Progenitor cell of endocrine pancreas (in vitro differentiated cells): ENCODE measurements around the gene NFKBIA. TPM values are rescaled to one million over a fixed set of nuclear protein-coding genes. Genes with fewer than 3 reads are reported as not detected.

Experiments
- DNase-seq: peaks from one replicate; pipeline ENCODE4 v3.0.0; 2021; ENCODE audit warnings: low spot score; ENCODE audit not compliant: unreplicated experiment
- H3K27ac Mint-ChIP-seq: 2 replicates; pipeline ENCODE4 v1.8.0; 2021; ENCODE audit warnings: mild to moderate bottlenecking, moderate library complexity, mixed read lengths
- H3K27me3 Mint-ChIP-seq: 2 replicates; pipeline ENCODE4 v1.8.0; 2021; ENCODE audit warnings: mixed read lengths
- H3K36me3 Mint-ChIP-seq: 2 replicates; pipeline ENCODE4 v1.8.0; 2022; ENCODE audit warnings: mixed read lengths; ENCODE audit not compliant: insufficient read depth
- H3K4me1 Mint-ChIP-seq: 2 replicates; pipeline ENCODE4 v1.8.0; 2021; ENCODE audit warnings: low read depth, mixed read lengths
- H3K4me3 Mint-ChIP-seq: 2 replicates; pipeline ENCODE4 v1.8.0; 2021; ENCODE audit warnings: low read depth, mild to moderate bottlenecking, moderate library complexity, mixed read lengths
- H3K9me3 Mint-ChIP-seq: 2 replicates; pipeline ENCODE4 v1.8.0; 2021; ENCODE audit warnings: low read depth, mixed read lengths
- total RNA-seq: library from RNA; stranded (reverse); gene quantifications from 2 replicates; pipeline ENCODE4 v1.2.1, GENCODE V29; 2021
- TF ChIP-seq, protein P1 (sequence below): fragments of 200-600 bp; sonication (generic); IDR thresholded peaks from one replicate; pipeline ENCODE4 v1.5.0; 2021; ENCODE audit warnings: antibody characterized with exemption, mild to moderate bottlenecking; ENCODE audit not compliant: unreplicated experiment

The NFKBIA gene
- total RNA-seq, 1 donor from 2014 or later, result 31.8 TPM

DNA sequence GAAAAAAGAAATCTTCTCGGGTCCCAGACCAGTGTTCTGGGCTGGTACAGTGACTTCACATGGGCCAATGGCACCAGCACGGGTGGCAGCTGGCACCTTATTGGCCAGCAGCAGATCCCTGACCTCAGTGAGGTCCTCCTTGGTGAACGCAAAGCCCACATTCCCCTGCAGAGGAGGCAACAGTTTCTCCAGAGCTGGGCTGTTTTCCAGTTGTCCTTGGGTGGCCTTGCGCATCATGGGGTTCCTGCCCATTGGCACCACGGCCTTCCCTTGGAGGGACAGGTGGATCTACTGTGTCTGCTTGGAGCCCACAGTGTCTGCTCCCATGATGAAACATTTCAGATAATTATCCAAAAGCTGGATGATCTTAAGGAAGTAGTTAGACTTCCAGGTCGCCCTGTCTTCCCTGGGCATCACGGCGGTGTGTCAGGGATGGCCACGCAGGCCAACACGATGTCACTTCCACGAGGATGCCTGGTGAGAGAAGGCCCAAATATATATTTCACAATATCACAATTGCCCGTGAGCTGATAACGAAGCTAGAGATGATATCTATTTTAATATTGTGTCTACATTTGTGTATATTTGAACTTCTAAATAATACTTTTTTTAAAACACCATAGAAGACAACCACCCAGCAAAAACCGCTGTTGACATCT, 15.8 kb downstream of the NFKBIA start:
- Mint-ChIP-seq H3K27ac (no peak overlapping the region), H3K27me3 (no peaks in the 10 kb centered on the region), H3K4me3 (no peak overlapping the region), H3K4me1 (peaks cover 3% of the 10 kb centered on the region), H3K36me3 (no peaks in the 10 kb centered on the region), H3K9me3 (peaks cover 6% of the 10 kb centered on the region)
- DNase-seq, result no peak
- TF ChIP-seq, protein P1, sequence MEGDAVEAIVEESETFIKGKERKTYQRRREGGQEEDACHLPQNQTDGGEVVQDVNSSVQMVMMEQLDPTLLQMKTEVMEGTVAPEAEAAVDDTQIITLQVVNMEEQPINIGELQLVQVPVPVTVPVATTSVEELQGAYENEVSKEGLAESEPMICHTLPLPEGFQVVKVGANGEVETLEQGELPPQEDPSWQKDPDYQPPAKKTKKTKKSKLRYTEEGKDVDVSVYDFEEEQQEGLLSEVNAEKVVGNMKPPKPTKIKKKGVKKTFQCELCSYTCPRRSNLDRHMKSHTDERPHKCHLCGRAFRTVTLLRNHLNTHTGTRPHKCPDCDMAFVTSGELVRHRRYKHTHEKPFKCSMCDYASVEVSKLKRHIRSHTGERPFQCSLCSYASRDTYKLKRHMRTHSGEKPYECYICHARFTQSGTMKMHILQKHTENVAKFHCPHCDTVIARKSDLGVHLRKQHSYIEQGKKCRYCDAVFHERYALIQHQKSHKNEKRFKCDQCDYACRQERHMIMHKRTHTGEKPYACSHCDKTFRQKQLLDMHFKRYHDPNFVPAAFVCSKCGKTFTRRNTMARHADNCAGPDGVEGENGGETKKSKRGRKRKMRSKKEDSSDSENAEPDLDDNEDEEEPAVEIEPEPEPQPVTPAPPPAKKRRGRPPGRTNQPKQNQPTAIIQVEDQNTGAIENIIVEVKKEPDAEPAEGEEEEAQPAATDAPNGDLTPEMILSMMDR, result no peak

DNA sequence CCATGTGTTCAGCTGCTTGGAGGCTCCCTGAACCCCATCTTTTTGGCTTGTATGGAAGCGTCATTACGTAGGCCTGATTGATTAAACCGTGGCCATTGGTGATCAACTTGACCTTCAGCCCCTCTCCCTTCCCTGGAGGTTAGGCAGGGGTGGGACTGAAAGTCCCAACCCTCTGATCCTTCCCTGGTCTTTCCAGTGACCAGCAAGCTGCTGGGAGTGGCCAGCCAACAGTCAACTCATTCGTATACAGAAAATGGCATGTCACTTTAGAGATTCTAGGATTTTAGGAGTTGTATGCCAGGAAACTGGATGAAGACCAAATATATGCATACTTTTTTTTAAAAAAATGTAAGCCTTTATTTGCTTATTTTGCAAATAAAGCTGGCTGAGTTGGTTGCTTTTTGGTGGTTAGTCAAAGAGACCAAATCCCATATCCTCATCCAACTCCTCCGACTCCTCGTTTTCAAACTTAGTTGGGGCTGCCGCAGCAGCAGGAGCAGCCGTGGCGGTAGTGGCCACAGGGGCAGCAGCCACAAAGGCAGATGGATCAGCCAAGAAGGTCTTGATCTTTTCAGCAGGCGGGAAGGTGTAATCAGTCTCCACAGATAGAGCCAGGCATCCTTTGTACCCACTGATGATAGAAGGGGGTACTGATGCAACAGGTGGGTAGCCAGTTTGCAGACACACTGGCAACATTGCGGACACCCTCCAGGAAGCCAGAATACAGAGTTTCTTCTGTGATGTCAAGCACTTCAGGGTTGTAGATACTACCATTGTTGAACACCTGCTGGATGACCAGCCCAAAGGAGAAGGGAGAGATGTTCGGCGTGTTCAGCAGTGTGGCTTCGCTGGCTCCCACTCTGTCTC, 16.6 kb downstream of the NFKBIA start:
- Mint-ChIP-seq H3K4me3 (no peak overlapping the region), H3K27ac (no peak overlapping the region), H3K27me3 (no peaks in the 10 kb centered on the region), H3K9me3 (peaks cover 6% of the 10 kb centered on the region), H3K4me1 (peaks cover 3% of the 10 kb centered on the region), H3K36me3 (no peaks in the 10 kb centered on the region)
- TF ChIP-seq, protein P1, result no peak
- no peak for DNase-seq

DNA sequence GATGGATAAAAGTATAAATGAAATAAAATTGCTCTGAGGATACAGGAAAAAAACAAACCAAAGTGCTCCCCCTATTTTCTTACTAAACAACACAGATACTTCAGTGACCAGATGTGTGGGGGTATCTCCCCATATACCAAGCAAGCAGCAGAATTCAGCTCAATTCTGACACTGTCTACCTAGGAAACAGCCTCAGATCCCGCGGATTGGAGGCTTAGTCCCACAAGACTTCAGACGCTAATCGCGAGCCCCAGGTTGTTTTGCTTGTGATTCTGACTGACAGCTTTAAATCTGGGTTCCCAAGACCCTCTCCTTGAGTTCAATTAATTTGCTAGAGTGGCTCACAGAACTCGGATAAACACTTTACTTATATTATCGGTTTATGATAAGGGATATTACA, 17.3 kb downstream of the NFKBIA start:
- H3K4me1 Mint-ChIP-seq, result peaks cover 3% of the 10 kb centered on the region
- no peak for DNase-seq
- H3K9me3 Mint-ChIP-seq, result peaks cover 6% of the 10 kb centered on the region
- H3K4me3 Mint-ChIP-seq, result no peak overlapping the region
- no peaks in the 10 kb centered on the region for H3K36me3 Mint-ChIP-seq
- TF ChIP-seq, protein P1, result no peak
- H3K27ac Mint-ChIP-seq, result no peak overlapping the region
- H3K27me3 Mint-ChIP-seq, result no peaks in the 10 kb centered on the region

DNA sequence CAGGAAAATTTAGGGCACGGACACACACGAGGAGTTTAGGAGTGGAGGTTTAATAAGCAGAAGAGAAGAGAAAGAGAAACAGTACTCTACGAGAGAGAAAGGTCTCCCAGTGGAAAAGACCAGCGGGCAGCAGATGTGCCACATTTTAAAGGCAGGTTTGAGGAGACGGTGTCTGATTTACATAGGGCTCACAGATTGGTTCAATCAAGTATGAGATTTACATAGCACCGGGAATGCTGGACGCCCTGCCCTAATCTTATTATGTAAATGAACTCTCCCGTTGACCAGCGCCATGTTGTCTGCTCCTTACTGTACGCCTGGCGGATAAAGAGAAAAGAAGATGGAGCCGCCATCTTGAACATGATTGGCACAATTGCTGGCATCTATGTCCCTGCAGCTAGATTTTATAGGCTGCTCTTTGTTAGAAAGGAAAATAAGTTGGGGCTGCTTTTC, 17.9 kb downstream of the NFKBIA start:
- Mint-ChIP-seq H3K4me3 (no peak overlapping the region), H3K27ac (peak overlapping the region; percentile 73), H3K4me1 (peaks cover 3% of the 10 kb centered on the region), H3K27me3 (no peaks in the 10 kb centered on the region), H3K9me3 (peaks cover 6% of the 10 kb centered on the region), H3K36me3 (no peaks in the 10 kb centered on the region)
- TF ChIP-seq, protein P1, result no peak
- DNase-seq, result no peak

DNA sequence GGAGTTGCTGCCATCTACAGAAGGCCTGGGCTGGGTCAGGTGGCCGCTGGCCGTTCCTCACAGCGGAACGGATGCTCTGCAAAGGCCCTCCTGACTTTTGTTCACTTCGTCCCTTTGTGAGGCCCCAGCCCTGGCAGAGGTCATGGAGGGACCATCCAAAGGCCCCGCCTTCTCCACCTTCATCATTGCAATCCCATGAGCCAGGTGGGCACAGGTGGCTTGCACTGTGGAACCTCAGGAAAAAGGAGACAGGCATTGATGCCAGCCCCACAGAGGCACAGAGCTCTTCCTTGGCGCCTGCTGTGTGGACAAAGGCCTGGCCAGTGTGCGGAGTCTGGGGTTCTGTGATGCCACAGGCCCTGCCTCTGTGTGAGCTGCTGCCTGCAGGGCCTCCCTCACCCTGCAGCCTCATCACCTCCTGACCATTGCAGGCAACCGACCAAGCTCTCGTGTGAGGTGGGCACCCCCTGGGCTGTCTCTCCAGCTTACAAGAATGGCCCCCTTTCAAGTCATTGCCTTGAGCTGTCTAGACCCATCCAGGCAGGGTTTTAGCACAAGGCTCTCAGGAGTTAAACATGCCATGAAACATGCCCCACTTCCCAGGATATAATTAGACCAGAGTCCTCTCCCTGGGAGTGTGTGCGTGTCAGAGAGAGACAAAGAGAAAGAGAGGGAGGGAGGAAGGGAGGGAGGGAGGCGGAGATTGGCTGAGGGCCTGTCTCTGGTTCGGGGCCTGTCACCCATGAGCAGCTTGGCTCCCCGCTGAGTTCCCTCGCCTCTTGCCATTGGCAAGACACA, 19.3 kb downstream of the NFKBIA start:
- no peak overlapping the region for H3K4me3 Mint-ChIP-seq
- peaks cover 3% of the 10 kb centered on the region for H3K4me1 Mint-ChIP-seq
- peak overlapping the region; percentile 39 for H3K27ac Mint-ChIP-seq
- no peaks in the 10 kb centered on the region for H3K36me3 Mint-ChIP-seq
- H3K27me3 Mint-ChIP-seq, result no peaks in the 10 kb centered on the region
- TF ChIP-seq, protein P1, result no peak
- no peak for DNase-seq
- peaks cover 6% of the 10 kb centered on the region for H3K9me3 Mint-ChIP-seq
